ENCODE results near the gene GALNT14.

GALNT14 gene

GRCh38 chr2:31053929-31054782 lies 84.1 kb downstream of the GALNT14 start:
- no peak for DNase-seq

GRCh38 chr2:31052284-31052683 lies 86.0 kb downstream of the GALNT14 start:
- no peak for DNase-seq

- DNase-seq = no peak
Observed at GRCh38 chr2:31051258-31052140, 86.7 kb downstream of the GALNT14 start.

- DNase-seq = no peak
Observed at GRCh38 chr2:31049916-31050588, 88.2 kb downstream of the GALNT14 start.

GRCh38 chr2:31049264-31049663 lies 89.0 kb downstream of the GALNT14 start:
- no peak for DNase-seq

GRCh38 chr2:31047599-31047998 lies 90.6 kb downstream of the GALNT14 start:
- no peak for DNase-seq

- DNase-seq = no peak
Observed at GRCh38 chr2:31038385-31038784, 99.9 kb downstream of the GALNT14 start.

GRCh38 chr2:31037058-31037457 lies 101.2 kb downstream of the GALNT14 start:
- no peak for DNase-seq

GRCh38 chr2:31033032-31033431 lies 105.2 kb downstream of the GALNT14 start:
- DNase-seq = no peak

- no peak for DNase-seq
Observed at GRCh38 chr2:31032475-31032874, 105.8 kb downstream of the GALNT14 start.

- DNase-seq = no peak
Observed at GRCh38 chr2:31031132-31031706, 107.0 kb downstream of the GALNT14 start.

GRCh38 chr2:31028417-31028816 lies 109.8 kb downstream of the GALNT14 start:
- no peak for DNase-seq

- no peak for DNase-seq
Observed at GRCh38 chr2:31027549-31027948, 110.7 kb downstream of the GALNT14 start.

GRCh38 chr2:31023541-31023940 lies 114.7 kb downstream of the GALNT14 start:
- DNase-seq = no peak

GRCh38 chr2:31020713-31021112 lies 117.5 kb downstream of the GALNT14 start:
- DNase-seq = no peak

- DNase-seq = no peak
Observed at GRCh38 chr2:31018280-31018679, 120.0 kb downstream of the GALNT14 start.

GRCh38 chr2:31016648-31017047 lies 121.6 kb downstream of the GALNT14 start:
- DNase-seq = no peak

- no peak for DNase-seq
Observed at GRCh38 chr2:31014516-31014915, 123.7 kb downstream of the GALNT14 start.

- no peak for DNase-seq
Observed at GRCh38 chr2:31013301-31013700, 124.9 kb downstream of the GALNT14 start.

- no peak for DNase-seq
Observed at GRCh38 chr2:31012406-31012805, 125.8 kb downstream of the GALNT14 start.

GRCh38 chr2:31011587-31011986 lies 126.7 kb downstream of the GALNT14 start:
- no peak for DNase-seq

GRCh38 chr2:31008561-31009114 lies 129.6 kb downstream of the GALNT14 start:
- no peak for DNase-seq

- no peak for DNase-seq
Observed at GRCh38 chr2:31004257-31004656, 134.0 kb downstream of the GALNT14 start.
